Ureter (tissue), 1 donor: ENCODE measurements around the gene PMEPA1. TPM values are rescaled to one million over a fixed set of nuclear protein-coding genes. Genes with fewer than 3 reads are reported as not detected.
A peak's percentile ranks its signal among the peaks of the same experiment; 100 is the strongest.

Source experiments
- DNase-seq: peaks from one replicate; pipeline ENCODE4 v3.0.0-alpha.2; 2020; ENCODE audit warnings: low spot score
- total RNA-seq: library from RNA; stranded (reverse); gene quantifications from one replicate; pipeline ENCODE4 v1.2.4, GENCODE V29; 2023
- donor health status: DM: yes; HTN: yes; CAD: no.

Gene PMEPA1
- total RNA-seq, 1 donor from 2014 or later, result 15.2 TPM

- no peak for DNase-seq
Measured at GRCh38 chr20:57622579-57623381, 87.0 kb downstream of the PMEPA1 start.

GRCh38 chr20:57622201-57622570 is 87.6 kb downstream of the PMEPA1 start:
- no peak for DNase-seq

- no peak for DNase-seq
Measured at GRCh38 chr20:57621421-57622200, 88.2 kb downstream of the PMEPA1 start.

- no peak for DNase-seq
Measured at GRCh38 chr20:57620999-57621398, 88.8 kb downstream of the PMEPA1 start.

GRCh38 chr20:57620274-57620990 is 89.4 kb downstream of the PMEPA1 start, which contains the start of gene ZBP1:
ZBP1 (minus strand) TSS chr20:57620426; CDS start chr20:57620295, 131 bp downstream.
- peak; percentile 68 for DNase-seq

GRCh38 chr20:57619051-57619831 is 90.6 kb downstream of the PMEPA1 start:
- no peak for DNase-seq

GRCh38 chr20:57618764-57619050 is 91.1 kb downstream of the PMEPA1 start:
- no peak for DNase-seq

- DNase-seq, result no peak
Measured at GRCh38 chr20:57618091-57618763, 91.6 kb downstream of the PMEPA1 start.

- peak; percentile 33 for DNase-seq
Measured at GRCh38 chr20:57617079-57617795, 92.6 kb downstream of the PMEPA1 start.

GRCh38 chr20:57616143-57616951 is 93.5 kb downstream of the PMEPA1 start:
- peak; percentile 38 for DNase-seq

- no peak for DNase-seq
Measured at GRCh38 chr20:57615445-57615811, 94.4 kb downstream of the PMEPA1 start.

GRCh38 chr20:57614490-57615444 is 95.0 kb downstream of the PMEPA1 start:
- no peak for DNase-seq

GRCh38 chr20:57613481-57613921 is 96.3 kb downstream of the PMEPA1 start:
- DNase-seq, result no peak

GRCh38 chr20:57612916-57613315 is 96.9 kb downstream of the PMEPA1 start:
- DNase-seq, result no peak

GRCh38 chr20:57612436-57612835 is 97.4 kb downstream of the PMEPA1 start:
- DNase-seq, result no peak

GRCh38 chr20:57611586-57612311 is 98.1 kb downstream of the PMEPA1 start:
- DNase-seq, result no peak

- no peak for DNase-seq
Measured at GRCh38 chr20:57610261-57610952, 99.4 kb downstream of the PMEPA1 start.
